HepG2 (cell line): Measurements from ENCODE around the gene ETFA. TPM values are rescaled to one million over a fixed set of nuclear protein-coding genes. Genes with fewer than 3 reads are reported as not detected.

Source experiments
- ATF2 ChIP-seq: sonication (generic); formaldehyde crosslinking; IDR thresholded peaks from 2 replicates; pipeline ENCODE4 v1.4.0; 2020; ENCODE audit warnings: missing genetic modification reagents
- BORCS8-MEF2B ChIP-seq: sonication (generic); formaldehyde crosslinking; IDR thresholded peaks from 2 replicates; pipeline ENCODE4 v1.8.0; 2022; ENCODE audit warnings: mild to moderate bottlenecking, missing genetic modification reagents
- CREBL2 ChIP-seq: sonication (generic); formaldehyde crosslinking; IDR thresholded peaks from 2 replicates; pipeline ENCODE4 v1.8.1; 2023; ENCODE audit warnings: missing genetic modification reagents, mild to moderate bottlenecking, borderline replicate concordance
- FOXA3 ChIP-seq: IDR thresholded peaks from 2 replicates; pipeline ENCODE4 v1.6.1; 2016; ENCODE audit warnings: missing genetic modification reagents, missing compliant biosample characterization
- FOXJ3 ChIP-seq: sonication (generic); formaldehyde crosslinking; IDR thresholded peaks from 2 replicates; pipeline ENCODE4 v1.4.0; 2020; ENCODE audit warnings: missing genetic modification reagents, mild to moderate bottlenecking, borderline replicate concordance
- GMEB2 ChIP-seq: IDR thresholded peaks from 2 replicates; pipeline ENCODE4 v1.6.1; 2016; ENCODE audit warnings: missing biosample characterization, missing genetic modification reagents, low read depth
- MZF1 ChIP-seq: sonication (generic); formaldehyde crosslinking; IDR thresholded peaks from 2 replicates; pipeline ENCODE4 v1.8.1; 2023; ENCODE audit warnings: mild to moderate bottlenecking, missing genetic modification reagents, borderline replicate concordance
- PHF8 ChIP-seq: sonication (generic); formaldehyde crosslinking; IDR thresholded peaks from 2 replicates; pipeline ENCODE4 v1.5.0; 2020; ENCODE audit warnings: missing genetic modification reagents
- PPARG ChIP-seq: conservative IDR thresholded peaks from 2 replicates; pipeline ENCODE4 v1.6.1; 2016; ENCODE audit warnings: missing biosample characterization, missing genetic modification reagents
- RORA ChIP-seq: sonication (generic); formaldehyde crosslinking; IDR thresholded peaks from 2 replicates; pipeline ENCODE4 v1.5.0; 2020; ENCODE audit warnings: mild to moderate bottlenecking, missing genetic modification reagents, moderate library complexity
- SIX4 ChIP-seq: sonication (generic); formaldehyde crosslinking; IDR thresholded peaks from 2 replicates; pipeline ENCODE4 v1.4.0; 2020; ENCODE audit warnings: missing genetic modification reagents
- SRSF9 ChIP-seq: fragments of 200-400 bp; formaldehyde crosslinking; IDR thresholded peaks from 2 replicates; pipeline ENCODE4 v1.6.1; 2018; ENCODE audit warnings: borderline replicate concordance, mild to moderate bottlenecking, low read depth, low read length; ENCODE audit not compliant: insufficient read depth, poor library complexity, severe bottlenecking
- TBP ChIP-seq: sonication (generic); formaldehyde crosslinking; IDR thresholded peaks from 2 replicates; pipeline ENCODE4 v1.5.0; 2020; ENCODE audit warnings: missing genetic modification reagents
- TCF7 ChIP-seq: sonication (generic); IDR thresholded peaks from 2 replicates; pipeline ENCODE4 v1.6.1; 2016; ENCODE audit warnings: antibody characterized with exemption, low read depth
- TERF1 ChIP-seq: sonication (generic); formaldehyde crosslinking; IDR thresholded peaks from 2 replicates; pipeline ENCODE4 v1.8.0; 2022; ENCODE audit warnings: mild to moderate bottlenecking, missing genetic modification reagents, moderate library complexity
- ZBTB44 ChIP-seq: sonication (generic); formaldehyde crosslinking; IDR thresholded peaks from 2 replicates; pipeline ENCODE4 v1.4.0; 2020; ENCODE audit warnings: missing genetic modification reagents
- ZNF136 ChIP-seq: sonication (generic); formaldehyde crosslinking; IDR thresholded peaks from 2 replicates; pipeline ENCODE4 v1.8.1; 2022; ENCODE audit warnings: low read depth, mild to moderate bottlenecking, moderate library complexity, missing genetic modification reagents
- ZNF275 ChIP-seq: sonication (generic); formaldehyde crosslinking; IDR thresholded peaks from 2 replicates; pipeline ENCODE4 v1.8.0; 2022; ENCODE audit warnings: missing genetic modification reagents, mild to moderate bottlenecking, inconsistent platforms, borderline replicate concordance
- ZNF510 ChIP-seq: sonication (generic); formaldehyde crosslinking; IDR thresholded peaks from 2 replicates; pipeline ENCODE4 v1.4.0; 2020; ENCODE audit warnings: low read depth, mild to moderate bottlenecking, missing genetic modification reagents
- ZNF576 ChIP-seq: sonication (generic); formaldehyde crosslinking; IDR thresholded peaks from 2 replicates; pipeline ENCODE4 v1.4.0; 2020; ENCODE audit warnings: mild to moderate bottlenecking, missing genetic modification reagents
- ZNF607 ChIP-seq: sonication (generic); formaldehyde crosslinking; IDR thresholded peaks from 2 replicates; pipeline ENCODE4 v1.5.1; 2020; ENCODE audit warnings: missing genetic modification reagents, mild to moderate bottlenecking, borderline replicate concordance
- ZNF768 ChIP-seq: sonication (generic); formaldehyde crosslinking; IDR thresholded peaks from 2 replicates; pipeline ENCODE4 v1.4.0; 2020; ENCODE audit warnings: missing genetic modification reagents
- polyA plus RNA-seq, 8 experiments: library from polyadenylated mRNA; depleted of rRNA in 3 of 8; stranded (reverse) in 7 of 8; unstranded in 1 of 8; fragments of >200 nt; fragmentation: Illumina TruSeq in 4 of 8; extraction: Trizol in 4 of 8; gene quantifications; 2 replicates each; pipeline versions ENCODE4 v1.2.1 to v1.2.3, GENCODE V29; 2011 to 2016; ENCODE audit warnings: low read depth in 4 of 8, missing spikeins in 1 of 8, mixed read lengths in 1 of 8; ENCODE audit not compliant: insufficient read depth in 1 of 8
- total RNA-seq, 5 experiments: library from RNA; depleted of rRNA; stranded (reverse); fragments of >200 nt; fragmentation: Illumina TruSeq; extraction: Trizol; gene quantifications; 2 replicates each; pipeline ENCODE4 v1.2.3, GENCODE V29; 2016; ENCODE audit warnings: low read depth in 1 of 5

ETFA gene
- total and polyA plus RNA-seq, 2 of the 13 experiments (the other 11 are each of a cell fraction or from before 2014, with no cell fraction given) = 291 to 396 TPM

- TF ChIP-seq BORCS8-MEF2B (CRISPR knock-in tag) = 0 out of 2 replicates have a peak, but pooled peaks have one; percentile 20
- TF ChIP-seq FOXJ3 (CRISPR knock-in tag) = peak; percentile 44; the same call in 1 of the 2 replicates
- TF ChIP-seq ZNF768 (CRISPR knock-in tag) = no peak
- no peak for TF ChIP-seq ZNF136 (CRISPR knock-in tag)
- TF ChIP-seq FOXA3 (CRISPR knock-in tag) = no peak
- no peak for TF ChIP-seq TBP
- no peak for TF ChIP-seq ATF2 (CRISPR knock-in tag)
- no peak for TF ChIP-seq ZNF275
- no peak for TF ChIP-seq RORA (CRISPR knock-in tag)
- TF ChIP-seq PHF8 (CRISPR knock-in tag) = peak; percentile 73
- no peak for TF ChIP-seq SIX4 (CRISPR knock-in tag)
- no peak for TF ChIP-seq ZNF607 (CRISPR knock-in tag)
- TF ChIP-seq MZF1 (CRISPR knock-in tag) = no peak; the same call in 1 of the 2 replicates
- no peak for TF ChIP-seq ZNF576 (CRISPR knock-in tag)
- no peak for TF ChIP-seq GMEB2
- no peak for TF ChIP-seq CREBL2 (CRISPR knock-in tag)
- no peak for TF ChIP-seq TERF1
- no peak for TF ChIP-seq PPARG (CRISPR knock-in tag)
- TF ChIP-seq TCF7 = no peak
- no peak for TF ChIP-seq SRSF9
- no peak for TF ChIP-seq ZNF510 (CRISPR knock-in tag)
- no peak for TF ChIP-seq ZBTB44
Measured at GRCh38 chr15:76345880-76346668, 34.8 kb upstream of the ETFA start (continued).
